Embryonic facial prominence (tissue), 1 donor: ENCODE data around the gene CYTL1.
"Not testable (repeated sequence)": the region's sequence is repeated elsewhere in the genome, so short reads cannot be mapped to it uniquely, and the experiment has no call there.

Experiments
- DNase-seq: peaks from one replicate; pipeline ENCODE4 v3.0.0-alpha.2; 2016; ENCODE audit errors: extremely low spot score

CYTL1 gene

DNA sequence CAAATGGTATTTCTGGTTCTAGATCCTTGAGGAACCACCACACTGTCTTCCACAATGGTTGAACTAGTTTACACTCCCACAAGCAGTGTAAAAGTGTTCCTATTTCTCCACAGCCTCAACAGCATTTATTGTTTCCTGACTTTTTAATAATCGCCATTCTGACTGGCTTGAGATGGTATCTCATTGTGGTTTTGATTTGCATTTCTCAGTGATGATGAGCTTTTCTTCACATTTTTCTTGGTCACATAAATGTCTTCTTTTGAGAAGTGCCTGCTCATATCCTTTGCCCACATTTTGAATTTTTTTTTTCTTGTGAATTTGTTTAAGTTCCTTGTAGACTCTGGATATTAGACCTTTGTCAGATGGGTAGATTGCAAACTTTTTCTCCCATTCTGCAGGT, 22.3 kb downstream of the CYTL1 start:
- not testable (repeated sequence) for DNase-seq

DNA sequence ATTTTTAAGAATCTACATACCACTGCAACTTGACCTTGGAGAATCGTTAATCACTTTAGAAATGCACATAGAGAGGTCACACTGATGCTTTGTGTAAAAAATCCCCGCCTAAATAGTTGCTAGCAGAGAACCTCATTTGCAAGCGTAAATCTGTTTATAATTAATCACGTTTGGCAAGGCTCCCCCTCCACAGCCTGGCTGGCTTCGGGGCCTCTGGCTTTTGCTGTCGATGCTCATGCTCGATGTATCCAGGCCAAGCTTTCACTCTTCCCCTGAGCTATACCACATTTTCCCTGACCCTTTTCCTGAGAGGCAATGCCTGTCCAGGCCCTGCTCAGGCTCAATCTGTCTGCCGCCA, 23.4 kb downstream of the CYTL1 start:
- no peak for DNase-seq

DNA sequence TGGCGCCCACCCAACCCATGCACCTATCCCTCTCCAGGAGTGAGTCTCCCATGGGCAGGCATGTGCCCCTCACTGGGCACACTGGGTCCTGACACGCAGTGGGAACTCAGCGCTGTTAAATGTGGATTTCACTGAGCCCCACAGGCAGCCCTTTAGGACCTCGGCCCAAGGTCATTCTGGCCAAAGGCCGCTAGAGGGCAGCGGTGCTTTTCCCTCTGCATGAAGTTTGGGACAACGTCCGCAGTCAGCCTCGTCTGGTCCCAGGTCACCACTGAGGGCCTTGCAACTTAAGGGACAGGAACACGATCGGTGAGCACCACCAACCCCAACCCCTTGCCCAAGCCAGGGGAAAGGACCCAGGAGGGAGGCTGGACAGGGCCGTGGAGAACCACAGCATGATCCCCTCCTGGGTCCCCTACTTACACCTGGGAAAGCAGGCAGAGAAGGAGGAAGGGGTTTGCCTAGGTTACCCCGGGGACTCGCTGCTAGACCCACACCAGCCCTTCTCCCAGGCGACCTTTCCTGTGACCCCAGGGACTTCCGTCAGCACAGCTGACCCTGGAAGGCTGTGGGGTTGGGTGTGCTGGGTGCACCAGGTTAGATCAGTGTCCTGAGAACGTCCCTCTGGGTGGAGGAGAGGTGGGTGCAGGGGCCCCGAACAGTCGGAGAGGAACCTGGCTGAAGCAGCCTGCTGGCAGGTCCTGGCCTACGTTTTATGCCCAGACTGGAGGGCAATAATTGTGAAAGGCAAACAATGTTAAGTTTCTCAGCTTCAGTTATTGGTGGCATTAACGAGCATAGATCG, 24.0 kb downstream of the CYTL1 start:
- DNase-seq: no peak

- DNase-seq: no peak
These were observed 24.8 kb downstream of the CYTL1 start for GRCh38 chr4:4994312-4995097.

- no peak for DNase-seq
These were observed 26.4 kb downstream of the CYTL1 start for GRCh38 chr4:4992833-4993232.

DNA sequence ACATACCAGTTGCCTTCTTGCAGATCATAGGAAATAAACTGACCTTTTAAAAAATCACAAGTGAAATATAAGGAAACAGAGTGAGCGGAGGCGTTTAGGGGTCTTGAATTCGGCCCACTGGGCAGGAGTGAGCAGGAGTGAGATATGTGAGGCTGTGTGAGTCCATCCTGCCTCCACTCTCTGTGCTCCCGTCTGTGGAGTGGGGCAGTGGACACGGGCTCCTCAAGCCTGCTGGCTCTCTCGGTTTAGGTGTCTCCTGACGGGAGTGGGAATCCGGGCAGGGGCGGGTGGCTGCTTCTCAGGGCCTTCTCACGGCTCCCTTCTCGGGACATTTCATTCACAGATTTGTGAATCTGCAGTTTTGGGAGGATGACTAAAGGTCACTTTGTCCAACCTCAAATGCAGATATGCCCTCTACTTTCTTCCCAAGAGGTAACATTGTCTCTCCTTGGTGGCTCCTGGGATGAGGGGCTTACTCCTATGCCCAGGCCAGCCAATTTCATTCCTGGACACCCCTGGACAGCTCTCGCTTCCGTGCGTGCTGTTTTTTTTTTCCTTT, 27.6 kb downstream of the CYTL1 start:
- no peak for DNase-seq

GRCh38 chr4:4990857-4991540, 28.3 kb downstream of the CYTL1 start:
- no peak for DNase-seq

DNA sequence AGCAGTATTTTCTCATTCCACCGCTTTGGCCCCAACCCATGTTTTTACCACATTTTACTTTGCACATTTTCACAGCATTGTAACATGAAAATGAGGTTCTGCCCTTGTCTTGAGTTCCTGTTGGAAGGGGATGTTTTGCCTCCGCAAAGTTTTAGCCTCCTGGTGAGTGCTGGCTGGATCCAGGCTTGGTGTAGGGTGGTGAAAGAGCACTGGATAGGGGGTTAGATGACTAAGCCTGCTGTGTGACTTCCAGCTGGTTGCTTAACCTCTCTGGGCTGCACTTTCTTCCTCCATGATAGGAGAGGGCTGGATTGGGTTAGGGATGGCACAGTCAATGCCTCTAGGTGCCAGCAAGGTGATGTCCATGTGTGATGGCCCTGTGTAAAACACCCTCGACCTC, 28.9 kb downstream of the CYTL1 start:
- no peak for DNase-seq

DNA sequence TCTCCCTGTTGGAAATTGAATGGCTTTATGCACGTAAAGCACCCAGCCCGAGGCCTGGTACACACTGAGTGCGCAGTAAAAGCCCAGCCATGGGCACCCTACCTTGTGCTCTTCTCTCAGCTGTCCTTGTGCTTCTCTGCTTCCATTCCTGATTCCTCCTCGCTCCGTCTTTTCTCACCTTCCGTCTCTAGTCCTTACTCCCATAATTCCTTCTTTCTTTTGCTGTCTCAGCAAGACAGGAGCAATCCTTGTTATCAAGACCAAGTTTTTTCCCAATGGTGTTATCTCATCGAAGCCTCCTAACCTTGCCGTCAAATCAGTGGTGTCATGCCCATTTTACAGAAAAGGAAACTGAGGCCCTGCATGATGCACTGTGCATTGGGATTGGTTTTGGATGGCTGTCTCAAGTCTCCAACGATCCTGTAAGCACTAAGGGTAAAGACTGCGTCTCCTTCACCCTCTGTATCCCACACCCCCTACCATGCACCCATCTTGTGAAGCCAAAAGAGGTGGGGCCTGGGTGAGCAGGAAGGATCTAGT, 30.1 kb downstream of the CYTL1 start:
- no peak for DNase-seq

DNA sequence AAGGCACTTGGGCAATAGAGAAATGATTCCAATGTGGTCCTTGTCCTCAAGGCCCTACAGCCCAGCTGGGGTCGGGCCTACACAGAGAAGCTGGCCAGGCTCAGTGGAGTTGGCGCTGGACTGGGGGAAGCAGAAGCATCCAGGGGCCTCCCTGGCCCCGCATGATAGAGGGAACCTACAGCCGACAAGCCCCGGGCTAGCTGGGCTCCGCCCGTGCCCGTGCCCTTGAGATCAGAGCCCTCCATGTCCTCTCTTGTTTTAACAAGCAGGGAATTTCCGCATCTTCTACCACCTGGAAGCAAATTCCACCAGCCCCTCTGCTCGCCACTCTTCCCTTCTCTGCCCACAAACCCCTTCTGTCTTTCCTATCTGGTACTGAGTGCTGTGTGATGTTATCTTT, 31.6 kb downstream of the CYTL1 start:
- DNase-seq: no peak

DNA sequence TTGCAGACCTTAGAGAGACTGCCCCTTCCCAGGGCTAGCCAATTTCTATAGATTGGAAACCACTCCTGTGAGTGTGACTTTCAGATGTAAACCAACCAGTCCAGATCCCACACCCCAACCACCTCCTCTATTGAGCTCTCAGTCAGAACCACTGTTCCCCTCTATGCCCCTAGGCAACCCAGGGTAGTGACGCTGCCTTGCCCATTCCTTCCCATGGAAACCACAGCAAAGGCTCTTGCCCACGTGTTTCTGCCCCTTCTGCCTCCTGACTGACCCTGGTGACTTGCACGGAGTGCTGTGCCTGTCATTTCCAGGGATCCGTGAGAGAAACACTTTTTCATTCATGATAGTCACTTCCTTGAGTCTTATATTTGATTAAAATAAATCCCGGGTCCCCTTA, 32.4 kb downstream of the CYTL1 start:
- no peak for DNase-seq

DNA sequence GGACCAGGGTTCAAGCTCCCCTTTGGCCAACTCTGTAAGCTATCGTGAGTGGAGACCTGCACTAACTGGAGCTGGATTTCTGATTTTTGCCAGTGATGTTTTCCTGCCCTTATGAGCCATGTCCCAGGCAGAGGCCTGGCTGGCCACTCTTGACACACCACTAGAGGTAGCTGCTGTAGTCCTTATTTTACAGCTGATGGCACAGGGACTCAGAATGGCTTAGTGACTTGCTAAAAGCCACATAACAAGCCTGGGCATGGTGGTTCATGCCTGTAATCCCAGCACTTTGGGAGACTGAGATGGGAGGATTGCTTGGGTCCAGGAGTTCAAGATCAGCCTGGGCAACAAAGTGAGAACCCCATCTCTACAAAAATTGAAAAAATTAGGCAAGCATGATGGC, 33.4 kb downstream of the CYTL1 start:
- no peak for DNase-seq

GRCh38 chr4:4985036-4985435, 34.2 kb downstream of the CYTL1 start:
- DNase-seq: no peak

DNA sequence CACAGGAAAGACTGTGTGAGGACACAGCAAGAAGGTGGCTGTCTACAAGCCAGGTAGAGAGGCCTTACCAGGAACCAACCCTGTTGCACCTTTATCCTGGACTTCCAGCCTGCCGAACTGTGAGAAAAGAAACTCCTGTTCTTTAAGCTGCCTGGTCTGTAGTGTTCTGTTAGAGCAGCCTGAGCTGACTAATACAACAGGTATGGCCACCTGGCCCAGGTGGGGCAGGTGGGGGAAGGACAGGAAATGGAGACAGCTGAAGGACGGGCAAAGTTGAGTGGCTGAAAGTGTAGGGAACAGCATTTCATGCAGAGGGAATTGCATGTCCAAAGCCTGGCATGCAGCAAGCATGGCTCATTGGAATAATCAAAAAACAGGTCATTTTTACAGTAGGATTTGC, 35.1 kb downstream of the CYTL1 start:
- no peak for DNase-seq

GRCh38 chr4:4981827-4982226, 37.4 kb downstream of the CYTL1 start:
- DNase-seq: no peak

DNA sequence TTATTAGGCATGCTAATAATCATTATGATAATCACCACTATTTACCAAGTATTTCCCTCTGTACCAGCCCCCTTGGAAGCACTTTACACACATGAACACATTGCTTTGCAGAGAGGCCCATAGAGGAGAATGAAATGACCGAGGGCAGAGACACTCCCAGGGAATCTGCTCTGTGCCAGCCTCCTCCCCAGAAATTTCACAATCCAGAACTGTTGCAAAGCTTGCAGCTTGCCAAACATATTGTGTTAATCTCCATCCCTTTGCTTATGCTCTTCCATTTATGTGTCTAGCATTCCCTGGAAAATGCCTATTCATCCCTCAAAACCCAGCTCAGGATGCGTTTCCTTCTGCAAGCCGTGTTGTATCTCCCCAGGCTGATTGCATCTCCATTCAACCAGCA, 37.8 kb downstream of the CYTL1 start:
- DNase-seq: no peak

GRCh38 chr4:4980621-4981230, 38.5 kb downstream of the CYTL1 start:
- DNase-seq: no peak

GRCh38 chr4:4979971-4980370, 39.3 kb downstream of the CYTL1 start:
- DNase-seq: no peak

GRCh38 chr4:4974727-4975126, 44.5 kb downstream of the CYTL1 start:
- no peak for DNase-seq

GRCh38 chr4:4971796-4972195, 47.5 kb downstream of the CYTL1 start:
- DNase-seq: no peak

DNA sequence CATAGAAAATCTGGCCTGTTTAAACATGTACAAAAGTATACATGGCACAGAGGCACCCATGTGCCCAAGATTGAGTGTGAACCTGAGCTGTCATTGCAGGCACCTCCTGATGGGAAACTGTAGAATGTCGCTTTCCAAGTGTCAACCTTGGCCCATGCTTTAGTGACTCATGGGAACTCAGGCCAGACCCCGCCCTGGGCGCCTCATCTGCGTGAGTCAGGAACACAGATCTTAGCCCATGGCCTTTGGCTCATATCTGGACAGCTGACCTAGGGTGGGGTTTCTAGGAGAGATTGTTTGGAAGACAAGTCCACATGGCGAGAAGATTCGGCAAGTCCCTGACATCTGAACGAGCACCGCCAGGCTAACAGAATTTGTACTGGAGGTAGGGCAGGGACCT, 50.0 kb downstream of the CYTL1 start:
- no peak for DNase-seq
